Fibroblast of lung (primary cell): ENCODE results near the gene ROR2.

Experiments
- EZH2 ChIP-seq: IDR thresholded peaks from 2 replicates; pipeline ENCODE4 v1.5.1; 2012; ENCODE audit warnings: low read length, control low read depth, mild to moderate bottlenecking; ENCODE audit errors: missing control alignments
- TF ChIP-seq, protein P1 (sequence below), 2 donors: IDR thresholded peaks in 1 of 2; conservative IDR thresholded peaks in 1 of 2; 1 replicate in 1 of 2; 2 replicates in 1 of 2; pipeline ENCODE4 v1.5.1; 2011 to 2012; ENCODE audit warnings: low read length in 2 of 2, control low read depth in 1 of 2, inconsistent platforms in 1 of 2, low read depth in 1 of 2, mild to moderate bottlenecking in 1 of 2

DNA sequence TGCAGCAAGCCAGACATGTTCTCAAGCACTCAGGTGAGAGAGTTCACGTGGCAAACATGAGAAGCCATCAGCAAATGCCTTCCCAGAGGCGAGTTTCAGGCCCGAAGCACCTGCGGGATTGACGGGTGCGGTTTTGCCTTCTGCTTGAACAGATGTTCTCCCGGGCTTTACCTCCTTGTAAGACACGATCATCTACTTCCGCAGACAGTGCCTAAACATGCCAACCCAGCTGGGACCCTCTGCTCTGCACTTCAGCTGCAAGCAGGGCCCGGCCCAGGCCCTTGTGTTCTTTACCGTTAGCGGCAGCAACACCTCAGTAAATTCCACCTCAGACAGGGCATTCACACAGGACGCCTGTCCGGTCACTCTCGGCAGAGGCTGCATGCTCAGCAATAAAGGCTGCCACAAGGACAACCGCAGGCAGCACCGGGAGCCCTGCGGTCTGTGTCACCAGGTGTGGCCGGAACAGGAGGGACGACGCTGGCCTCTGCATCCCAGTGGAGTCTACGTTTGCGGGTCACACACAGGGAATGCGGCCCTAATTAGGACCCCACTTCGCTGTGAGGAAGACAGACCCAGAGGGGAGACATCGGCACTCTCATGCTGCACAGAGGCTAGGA lies 139.6 kb downstream of the ROR2 start:
- TF ChIP-seq, protein P1, sequence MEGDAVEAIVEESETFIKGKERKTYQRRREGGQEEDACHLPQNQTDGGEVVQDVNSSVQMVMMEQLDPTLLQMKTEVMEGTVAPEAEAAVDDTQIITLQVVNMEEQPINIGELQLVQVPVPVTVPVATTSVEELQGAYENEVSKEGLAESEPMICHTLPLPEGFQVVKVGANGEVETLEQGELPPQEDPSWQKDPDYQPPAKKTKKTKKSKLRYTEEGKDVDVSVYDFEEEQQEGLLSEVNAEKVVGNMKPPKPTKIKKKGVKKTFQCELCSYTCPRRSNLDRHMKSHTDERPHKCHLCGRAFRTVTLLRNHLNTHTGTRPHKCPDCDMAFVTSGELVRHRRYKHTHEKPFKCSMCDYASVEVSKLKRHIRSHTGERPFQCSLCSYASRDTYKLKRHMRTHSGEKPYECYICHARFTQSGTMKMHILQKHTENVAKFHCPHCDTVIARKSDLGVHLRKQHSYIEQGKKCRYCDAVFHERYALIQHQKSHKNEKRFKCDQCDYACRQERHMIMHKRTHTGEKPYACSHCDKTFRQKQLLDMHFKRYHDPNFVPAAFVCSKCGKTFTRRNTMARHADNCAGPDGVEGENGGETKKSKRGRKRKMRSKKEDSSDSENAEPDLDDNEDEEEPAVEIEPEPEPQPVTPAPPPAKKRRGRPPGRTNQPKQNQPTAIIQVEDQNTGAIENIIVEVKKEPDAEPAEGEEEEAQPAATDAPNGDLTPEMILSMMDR (conservative IDR thresholded peaks at IDR 0.05 in 1 of 2, IDR thresholded peaks at IDR 0.05 in 1 of 2; ENCODE audit: low read depth in 1 of 2, low read length in 2 of 2) = no peak
- no peak for TF ChIP-seq EZH2
